Urinary bladder (tissue), 4 donors: ENCODE measurements around the gene PRLR. TPM values are rescaled to one million over a fixed set of nuclear protein-coding genes. Genes with fewer than 3 reads are reported as not detected.
"Not testable (repeated sequence)": the region's sequence is repeated elsewhere in the genome, so short reads cannot be mapped to it uniquely, and the experiment has no call there.

Experiments
- DNase-seq: peaks from one replicate; pipeline ENCODE4 v3.0.0-alpha.2; 2015; ENCODE audit errors: extremely low spot score
- H3K27ac ChIP-seq: one replicate; pipeline ENCODE4 v1.5.1; 2013; ENCODE audit warnings: low read depth, mild to moderate bottlenecking, moderate library complexity
- H3K36me3 ChIP-seq: one replicate; pipeline ENCODE4 v1.6.1; 2013; ENCODE audit warnings: mild to moderate bottlenecking, moderate library complexity; ENCODE audit not compliant: insufficient read depth
- H3K4me1 ChIP-seq: one replicate; pipeline ENCODE4 v1.6.1; 2013; ENCODE audit warnings: mild to moderate bottlenecking, moderate library complexity; ENCODE audit not compliant: insufficient read depth
- H3K4me3 ChIP-seq: one replicate; pipeline ENCODE4 v1.5.1; 2013; ENCODE audit warnings: low read depth, low read length
- WGBS: extraction: QIAGEN DNeasy Blood & Tissue Kit; methylation state at CpG from one replicate; pipeline ENCODE4 v1.1.7; 2013; 5-methylcytosine and 5-hydroxymethylcytosine counted together
- polyA plus RNA-seq: library from polyadenylated mRNA; stranded (reverse); fragments of 200-250 nt; gene quantifications from one replicate; pipeline ENCODE4 v1.2.3, GENCODE V29; 2013
- total RNA-seq: library from RNA; depleted of rRNA; stranded (reverse); fragments of >200 nt; gene quantifications from one replicate; pipeline ENCODE4 v1.2.3, GENCODE V29; 2014
- donor health status: healthy with polysubstance abuse.
- donor health status: healthy.

PRLR gene
- total and polyA plus RNA-seq, 2 donors, result 0.98 to 9.7 TPM

GRCh38 chr5:35133186-35133585, 97.1 kb downstream of the PRLR start:
- Histone ChIP-seq H3K4me1 (no peaks in the 10 kb centered on the region), H3K36me3 (no peaks in the 10 kb centered on the region), H3K27ac (no peak overlapping the region), H3K4me3 (no peak overlapping the region)
- no peak for DNase-seq
- 98% methylated on average over 2 of the region's 2 CpGs for WGBS

GRCh38 chr5:35131723-35132122, 98.6 kb downstream of the PRLR start:
- DNase-seq, result no peak

DNA sequence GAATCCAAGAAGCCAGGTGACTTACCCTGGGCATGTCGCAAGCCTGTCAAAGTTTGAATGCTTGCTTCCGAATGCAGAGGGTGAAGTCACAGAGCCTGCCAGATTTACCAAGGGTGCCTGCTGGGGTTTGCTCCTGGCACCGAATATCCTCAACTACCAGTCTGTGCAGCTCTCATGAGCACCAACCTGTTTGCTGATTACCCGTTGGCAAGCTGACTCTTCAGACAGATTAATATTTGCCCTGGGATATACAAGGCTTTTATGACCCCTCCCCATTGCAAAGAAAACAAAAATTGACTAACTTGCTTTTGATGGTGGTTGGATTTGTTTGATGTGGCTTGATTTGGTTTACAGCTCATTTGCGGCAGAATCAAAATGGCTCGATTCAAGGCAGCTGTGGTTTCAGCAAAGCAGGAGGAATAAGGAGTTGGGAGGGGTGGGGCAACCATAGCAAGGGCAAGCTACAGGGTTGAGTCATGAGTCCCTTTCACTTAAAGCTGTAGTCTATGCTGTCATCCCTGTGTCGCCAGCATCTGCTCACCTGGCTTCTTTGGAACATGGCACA, 100.3 kb downstream of the PRLR start:
- no peaks in the 10 kb centered on the region for H3K4me1 ChIP-seq
- H3K4me3 ChIP-seq, result no peak overlapping the region
- no peak for DNase-seq
- 89% methylated on average over 7 of the region's 7 CpGs for WGBS
- no peak overlapping the region for H3K27ac ChIP-seq
- no peaks in the 10 kb centered on the region for H3K36me3 ChIP-seq

More at GRCh38 chr5:35131723-35132122, 98.6 kb downstream of the PRLR start:
- no peaks in the 10 kb centered on the region for H3K36me3 ChIP-seq
- no peak overlapping the region for H3K27ac ChIP-seq
- H3K4me1 ChIP-seq, result no peaks in the 10 kb centered on the region
- H3K4me3 ChIP-seq, result no peak overlapping the region

GRCh38 chr5:35129276-35129675, 101.0 kb downstream of the PRLR start:
- WGBS, result 76% methylated on average over 1 of the region's 1 CpG
- Histone ChIP-seq H3K4me3 (no peak overlapping the region), H3K4me1 (no peaks in the 10 kb centered on the region), H3K27ac (no peak overlapping the region), H3K36me3 (no peaks in the 10 kb centered on the region)
- no peak for DNase-seq

- no peaks in the 10 kb centered on the region for H3K4me1 ChIP-seq
- DNase-seq, result no peak
- WGBS, result 63% methylated on average over 1 of the region's 1 CpG
- H3K36me3 ChIP-seq, result no peaks in the 10 kb centered on the region
- H3K4me3 ChIP-seq, result no peak overlapping the region
- no peak overlapping the region for H3K27ac ChIP-seq
These were observed 103.3 kb downstream of the PRLR start for GRCh38 chr5:35127006-35127405.

- Histone ChIP-seq H3K4me1 (no peaks in the 10 kb centered on the region), H3K27ac (no peak overlapping the region), H3K4me3 (no peak overlapping the region), H3K36me3 (no peaks in the 10 kb centered on the region)
- 86% methylated on average over 2 of the region's 2 CpGs for WGBS
- no peak for DNase-seq
These were observed 104.5 kb downstream of the PRLR start for GRCh38 chr5:35125746-35126145.

- 67% methylated on average over 2 of the region's 2 CpGs for WGBS
- H3K27ac ChIP-seq, result no peak overlapping the region
- H3K4me1 ChIP-seq, result no peaks in the 10 kb centered on the region
- DNase-seq, result no peak
- H3K4me3 ChIP-seq, result no peak overlapping the region
- no peaks in the 10 kb centered on the region for H3K36me3 ChIP-seq
These were observed 105.4 kb downstream of the PRLR start for GRCh38 chr5:35124932-35125331.

GRCh38 chr5:35122819-35123218, 107.5 kb downstream of the PRLR start:
- no peak for DNase-seq
- no peak overlapping the region for H3K27ac ChIP-seq
- no peak overlapping the region for H3K4me3 ChIP-seq
- 95% methylated on average over 2 of the region's 2 CpGs for WGBS
- H3K4me1 ChIP-seq, result no peaks in the 10 kb centered on the region
- H3K36me3 ChIP-seq, result no peaks in the 10 kb centered on the region

- peak; percentile 11 for DNase-seq
- Histone ChIP-seq H3K36me3 (no peaks in the 10 kb centered on the region), H3K4me3 (no peak overlapping the region), H3K27ac (no peak overlapping the region), H3K4me1 (no peaks in the 10 kb centered on the region)
- 20% methylated on average over 1 of the region's 1 CpG for WGBS
These were observed 109.6 kb downstream of the PRLR start for GRCh38 chr5:35120715-35121114.

DNA sequence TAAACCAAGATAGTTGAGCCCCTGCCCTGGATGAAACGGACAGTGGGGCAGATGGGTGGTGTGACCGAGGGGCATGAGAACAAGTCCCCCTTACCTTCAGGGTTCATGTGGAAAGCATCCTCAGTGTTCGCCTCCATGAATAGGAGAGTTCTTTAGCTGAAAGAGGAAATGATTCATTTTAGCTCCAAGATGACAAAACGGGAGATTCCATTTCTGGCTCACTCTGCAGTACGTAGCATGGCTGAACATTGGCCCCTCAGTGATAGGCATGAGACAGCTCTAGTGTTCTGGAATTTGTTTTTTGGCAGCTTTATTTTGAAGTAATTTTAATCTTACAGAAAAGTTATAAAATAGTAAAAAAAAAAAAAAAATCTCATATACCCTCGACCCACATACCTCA, 112.3 kb downstream of the PRLR start:
- DNase-seq, result no peak
- Histone ChIP-seq H3K4me3 (no peak overlapping the region), H3K36me3 (no peaks in the 10 kb centered on the region), H3K4me1 (no peaks in the 10 kb centered on the region), H3K27ac (no peak overlapping the region)
- 74% methylated on average over 6 of the region's 6 CpGs for WGBS

DNA sequence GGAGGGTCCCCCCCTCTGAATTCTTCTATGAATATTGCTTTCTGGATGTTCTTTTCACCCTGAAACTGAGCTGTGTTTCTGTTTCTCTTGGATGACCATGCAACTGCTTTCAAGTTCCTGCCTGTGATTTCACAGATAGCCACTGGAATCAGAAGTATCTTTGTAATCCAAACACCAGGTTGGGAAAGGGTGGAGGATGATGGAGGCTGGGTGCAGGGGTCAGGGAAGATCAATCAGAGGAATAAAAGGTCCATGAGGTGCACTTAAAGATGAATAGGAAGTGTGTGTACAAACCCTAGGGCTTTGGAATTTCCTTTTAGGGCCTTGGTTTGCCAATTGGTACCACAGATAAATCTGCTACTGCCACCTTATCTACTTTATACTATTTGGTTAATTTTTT, 114.4 kb downstream of the PRLR start:
- no peaks in the 10 kb centered on the region for H3K4me1 ChIP-seq
- H3K27ac ChIP-seq, result no peak overlapping the region

DNA sequence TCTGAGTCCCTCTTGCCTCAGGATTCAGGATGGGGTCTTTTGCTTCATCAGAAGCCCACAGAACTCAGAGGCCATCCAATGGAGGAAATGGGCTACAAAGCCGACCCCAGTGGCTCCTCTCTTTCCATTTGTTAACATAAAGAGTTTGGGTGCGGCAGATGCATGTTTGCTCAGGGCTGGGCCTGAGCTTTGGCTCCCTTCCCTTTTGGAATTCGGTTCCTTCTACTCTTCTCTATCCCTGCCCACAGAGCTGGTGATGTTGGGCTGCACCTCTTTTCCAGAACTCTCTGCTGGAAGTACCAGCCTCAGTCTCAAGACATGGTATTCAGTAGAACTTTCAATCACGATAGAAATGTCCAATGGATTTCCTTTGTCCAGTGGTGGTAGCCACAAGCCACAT, 115.6 kb downstream of the PRLR start:
- Histone ChIP-seq H3K4me1 (no peaks in the 10 kb centered on the region), H3K36me3 (no peaks in the 10 kb centered on the region), H3K4me3 (no peak overlapping the region), H3K27ac (no peak overlapping the region)
- DNase-seq, result no peak
- 91% methylated on average over 4 of the region's 4 CpGs for WGBS

More for the DNA sequence above, 114.4 kb downstream of the PRLR start:
- Histone ChIP-seq H3K4me3 (no peak overlapping the region), H3K36me3 (no peaks in the 10 kb centered on the region)
- DNase-seq, result no peak

DNA sequence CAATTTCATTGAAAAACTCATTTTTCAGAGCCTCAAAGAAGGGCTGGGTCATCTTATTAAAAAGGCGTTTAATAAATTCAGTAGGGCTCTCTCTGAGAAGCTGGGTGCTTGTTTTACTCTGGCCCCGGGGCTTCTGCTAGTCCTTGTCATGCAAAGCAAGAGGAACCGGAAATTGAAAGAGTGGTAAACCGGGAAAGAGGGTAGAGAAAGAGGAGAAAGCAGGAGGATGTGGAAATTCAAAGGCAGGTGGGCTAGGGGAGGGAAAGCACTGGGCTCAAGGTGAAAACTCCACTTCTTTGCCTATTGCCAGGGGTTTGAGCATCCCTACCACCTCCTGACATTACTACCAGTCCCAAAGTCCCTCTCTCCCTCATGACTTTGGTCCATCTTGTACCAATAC, 118.0 kb downstream of the PRLR start:
- Histone ChIP-seq H3K36me3 (no peaks in the 10 kb centered on the region), H3K27ac (no peak overlapping the region), H3K4me3 (no peak overlapping the region), H3K4me1 (no peaks in the 10 kb centered on the region)
- WGBS, result 59% methylated on average over 4 of the region's 4 CpGs
- DNase-seq, result no peak

DNA sequence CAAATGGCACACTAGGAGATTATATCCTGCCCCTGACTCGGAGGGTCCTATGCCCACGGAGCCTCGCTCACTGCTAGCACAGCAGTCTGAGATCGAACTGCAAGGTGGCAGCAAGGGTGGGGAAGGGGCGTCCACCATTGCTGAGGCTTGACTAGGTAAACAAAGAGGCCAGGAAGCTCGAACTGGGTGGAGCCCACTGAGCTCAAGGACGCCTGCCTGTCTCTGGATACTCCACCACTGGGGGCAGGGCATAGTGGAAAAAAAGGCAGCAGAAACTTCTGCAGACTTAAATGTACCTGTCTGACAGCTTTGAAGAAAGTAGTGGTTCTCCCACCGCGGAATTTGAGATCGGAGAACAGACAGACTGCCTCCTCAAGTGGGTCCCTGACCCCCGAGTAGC, 125.7 kb downstream of the PRLR start:
- not testable (repeated sequence) for H3K36me3 ChIP-seq, H3K4me1 ChIP-seq, H3K27ac ChIP-seq, H3K4me3 ChIP-seq, DNase-seq
- 82% methylated on average over 11 of the region's 11 CpGs for WGBS
